Measurements from ENCODE around the gene BLVRB.
A peak's percentile ranks its signal among the peaks of the same experiment; 100 is the strongest.
"Not testable (repeated sequence)": the region's sequence is repeated elsewhere in the genome, so short reads cannot be mapped to it uniquely, and the experiment has no call there.

BLVRB gene

DNA sequence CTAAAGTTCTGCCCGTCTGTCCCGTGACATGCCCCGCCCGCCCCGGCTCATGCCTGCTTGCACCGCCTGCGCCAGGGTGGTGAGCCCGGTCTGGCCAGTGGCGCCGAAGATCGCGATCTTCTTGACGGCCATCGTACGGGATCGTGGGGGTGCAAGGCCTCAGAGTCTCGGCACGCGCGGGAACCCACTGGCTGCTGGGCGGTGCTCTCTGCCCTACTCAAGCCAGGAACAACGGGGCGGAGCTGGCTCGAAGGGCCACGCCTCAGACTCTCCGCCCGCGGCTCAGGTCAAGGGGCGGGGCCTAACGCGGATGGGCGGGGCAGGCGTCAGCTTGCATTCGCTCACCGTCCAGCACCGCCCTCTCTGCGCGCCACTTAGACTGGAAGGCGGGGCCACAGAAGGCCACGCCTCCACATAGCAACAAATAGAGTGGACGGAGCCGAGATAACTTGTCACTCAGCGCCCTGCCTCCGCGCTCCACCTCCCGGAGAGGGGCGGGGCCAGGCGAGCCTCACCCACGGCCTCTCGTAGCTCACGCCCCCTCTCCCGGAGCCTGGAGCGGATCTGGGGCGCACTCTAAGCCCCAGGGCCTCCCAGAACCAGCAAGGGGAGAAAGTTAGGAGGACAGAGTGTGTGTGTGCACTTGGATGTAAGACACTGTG lies at the start of gene BLVRB:
Gene BLVRB (minus strand): TSS at position 189 of the 662 bp plus-strand sequence. CDS start 57 bp downstream, at position 132.
- peak; percentile 99 for DNase-seq

DNA sequence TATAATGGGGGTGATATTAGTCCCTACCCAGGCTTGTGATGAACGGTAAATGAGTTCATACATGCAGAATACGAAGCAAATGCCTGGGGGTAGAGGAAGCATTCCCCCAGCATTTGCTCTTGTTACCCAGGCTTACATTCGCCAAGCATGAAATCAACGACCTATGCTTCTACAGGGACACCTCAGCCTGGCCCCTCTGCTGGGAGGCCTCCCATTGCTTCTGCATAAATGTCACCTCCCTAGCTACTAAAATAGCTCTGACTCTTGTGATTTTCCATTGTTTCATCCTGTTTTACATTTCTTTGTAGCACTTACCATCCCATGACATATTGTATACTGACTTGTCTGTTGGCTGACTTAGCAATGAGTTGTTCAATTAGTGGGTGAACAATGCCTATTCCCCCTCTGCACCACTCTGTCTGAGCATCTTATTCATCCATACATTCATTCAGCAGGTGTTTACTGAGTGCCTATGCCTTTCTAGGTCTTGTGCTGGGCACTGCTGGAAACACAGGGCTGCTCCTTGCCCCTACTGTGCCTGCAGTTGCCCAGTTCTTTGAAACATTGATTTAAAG lies 48.3 kb upstream of the BLVRB start:
- no peak for DNase-seq

DNA sequence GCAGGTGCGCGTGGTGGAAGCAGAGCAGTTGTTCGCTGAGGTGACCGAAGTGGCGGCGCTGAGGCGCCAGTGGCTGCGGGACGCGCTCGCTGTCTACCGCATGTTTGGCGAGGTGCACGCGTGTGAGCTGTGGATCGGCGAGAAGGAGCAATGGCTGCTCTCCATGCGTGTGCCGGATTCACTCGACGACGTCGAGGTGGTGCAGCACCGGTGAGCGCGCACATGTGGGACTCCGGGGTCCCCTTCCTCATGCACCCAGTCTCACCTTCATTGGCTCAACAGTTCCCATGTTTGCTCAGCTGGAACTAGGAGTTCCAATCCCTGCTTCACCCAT lies 47.8 kb upstream of the BLVRB start:
- no peak for DNase-seq

DNA sequence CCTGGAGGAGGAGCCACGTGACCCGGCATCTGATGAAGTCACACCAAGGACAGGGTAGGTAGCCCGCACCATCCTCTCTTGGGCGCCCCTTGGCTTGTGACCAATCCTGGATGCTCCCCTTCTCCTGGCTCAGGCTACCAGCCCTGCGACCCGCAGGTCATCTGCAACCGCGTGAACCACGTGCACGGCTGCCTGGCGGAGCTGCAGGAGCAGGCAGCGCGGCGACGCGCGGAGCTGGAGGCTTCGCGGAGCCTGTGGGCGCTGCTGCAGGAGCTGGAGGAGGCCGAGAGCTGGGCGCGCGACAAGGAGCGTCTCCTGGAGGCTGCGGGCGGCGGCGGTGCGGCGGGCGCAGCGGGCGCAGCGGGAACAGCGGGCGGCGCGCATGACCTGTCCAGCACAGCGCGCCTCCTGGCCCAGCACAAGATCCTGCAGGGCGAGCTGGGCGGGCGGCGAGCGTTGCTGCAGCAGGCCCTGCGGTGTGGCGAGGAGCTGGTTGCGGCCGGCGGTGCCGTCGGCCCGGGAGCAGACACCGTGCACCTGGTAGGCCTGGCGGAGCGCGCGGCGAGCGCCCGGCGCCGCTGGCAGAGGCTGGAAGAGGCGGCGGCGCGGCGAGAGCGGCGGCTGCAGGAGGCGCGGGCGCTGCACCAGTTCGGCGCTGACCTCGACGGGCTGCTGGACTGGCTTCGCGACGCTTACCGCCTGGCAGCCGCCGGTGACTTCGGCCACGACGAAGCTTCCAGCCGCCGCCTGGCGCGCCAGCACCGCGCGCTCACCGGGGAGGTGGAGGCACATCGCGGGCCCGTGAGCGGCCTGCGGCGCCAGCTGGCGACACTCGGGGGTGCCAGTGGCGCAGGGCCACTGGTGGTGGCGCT lies 47.2 kb upstream of the BLVRB start:
- no peak for DNase-seq

DNA sequence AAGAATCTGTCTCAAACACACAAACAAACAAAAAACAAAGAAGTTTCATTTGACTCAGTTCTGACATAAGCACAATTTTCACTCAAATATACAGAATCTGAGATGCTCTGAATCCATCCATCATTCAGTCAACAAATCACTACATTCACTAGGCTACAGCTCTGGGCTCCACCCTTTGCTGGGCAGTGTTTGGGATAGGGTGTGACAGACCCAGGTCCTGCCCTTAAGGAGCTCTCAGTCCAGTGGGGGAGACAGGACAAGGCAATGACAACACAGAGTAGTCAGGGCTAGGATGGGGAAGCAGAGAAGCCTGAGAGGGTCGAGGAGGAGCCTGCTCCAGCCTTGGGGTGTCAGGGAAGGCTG lies 46.5 kb upstream of the BLVRB start:
- DNase-seq, result no peak

DNA sequence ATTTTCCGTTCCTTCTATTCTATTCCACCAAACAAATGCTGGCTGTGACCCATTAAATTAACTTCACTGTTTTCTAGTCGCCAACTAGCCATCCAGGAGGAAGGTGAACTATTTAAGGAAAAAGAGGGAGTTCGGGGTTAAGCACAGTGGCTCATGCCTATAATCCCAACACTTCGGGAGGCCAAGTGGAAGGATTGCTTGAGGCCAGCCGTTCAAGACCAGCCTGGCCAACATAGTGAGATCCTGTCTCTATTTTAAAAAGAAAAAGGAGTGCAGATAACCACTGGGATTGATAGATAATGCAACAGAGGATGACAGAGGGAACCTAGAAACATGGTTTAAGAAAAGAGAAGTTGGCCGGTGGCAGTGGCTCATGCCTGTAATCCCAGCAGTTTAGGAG lies 45.9 kb upstream of the BLVRB start:
- no peak for DNase-seq

DNA sequence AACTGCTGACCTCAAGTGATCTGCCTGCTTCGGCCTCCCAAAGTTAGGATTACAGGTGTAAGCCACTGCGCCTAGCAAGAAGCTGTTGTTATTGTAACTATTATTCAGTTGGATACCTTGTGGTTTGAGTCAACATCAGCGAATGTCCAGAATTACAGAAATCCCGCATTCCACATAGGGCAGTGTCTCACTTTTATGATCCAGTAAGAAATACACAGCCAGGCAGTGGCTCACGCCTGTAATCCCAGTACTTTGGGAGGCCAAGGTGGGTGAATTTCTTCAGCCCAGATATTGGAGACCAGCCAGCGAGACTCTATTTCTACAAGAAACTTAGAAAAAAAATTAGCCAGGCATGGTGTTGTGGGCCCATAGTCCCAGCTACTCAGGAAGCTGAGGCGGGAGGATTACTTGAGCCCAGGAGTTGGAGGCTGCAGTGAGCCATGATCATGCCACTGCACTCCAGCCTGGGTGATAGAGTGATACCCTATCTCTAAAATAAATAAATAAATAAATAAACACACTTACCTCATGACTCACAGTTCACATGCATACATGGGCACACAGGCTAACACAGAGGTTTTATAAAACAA lies 45.1 kb upstream of the BLVRB start:
- DNase-seq, result no peak

DNA sequence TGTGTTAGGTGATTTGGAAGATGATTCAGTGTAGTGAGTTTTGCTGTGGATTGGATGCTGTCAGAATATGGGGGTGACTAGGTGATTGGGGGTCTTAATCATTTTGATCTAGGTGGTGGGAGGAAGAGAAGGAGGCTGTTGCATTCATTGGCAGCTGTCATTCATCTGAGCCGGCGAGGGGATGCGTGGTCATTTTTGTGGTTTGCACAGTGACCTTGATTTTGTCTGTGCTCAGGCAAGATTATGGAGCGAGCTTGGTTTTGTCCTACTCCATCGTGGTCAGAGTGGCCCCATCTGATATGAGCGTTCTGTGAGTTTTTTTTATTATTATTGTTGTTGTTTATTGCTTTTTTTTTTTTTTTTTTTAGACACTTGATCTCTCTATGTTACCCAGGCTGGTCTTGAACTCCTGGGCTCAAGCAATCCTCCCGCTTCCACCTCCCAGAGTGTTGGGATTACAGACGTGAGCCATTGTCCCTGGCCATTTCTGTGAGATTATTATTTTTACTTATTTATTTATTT lies 43.3 kb upstream of the BLVRB start:
- DNase-seq, result no peak

DNA sequence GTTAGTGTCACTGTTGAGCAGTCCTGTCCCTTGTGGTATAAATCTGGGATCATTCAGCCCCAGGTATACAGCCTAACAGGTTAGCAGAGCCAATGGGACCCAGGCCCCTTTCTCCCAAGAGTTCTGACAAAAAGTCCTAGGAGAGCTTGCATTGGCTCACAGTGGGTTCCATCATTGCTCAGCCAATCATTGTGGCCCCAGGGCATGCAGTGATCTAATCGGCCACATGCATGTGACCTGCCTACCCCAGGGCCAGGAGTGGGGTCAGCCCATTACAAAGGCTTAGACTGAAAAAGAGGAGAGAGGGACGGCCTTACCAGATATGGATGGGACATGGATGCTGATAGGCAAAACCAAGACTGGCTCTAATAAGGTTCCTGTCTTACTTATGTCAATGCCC lies 42.3 kb upstream of the BLVRB start:
- DNase-seq, result no peak

DNA sequence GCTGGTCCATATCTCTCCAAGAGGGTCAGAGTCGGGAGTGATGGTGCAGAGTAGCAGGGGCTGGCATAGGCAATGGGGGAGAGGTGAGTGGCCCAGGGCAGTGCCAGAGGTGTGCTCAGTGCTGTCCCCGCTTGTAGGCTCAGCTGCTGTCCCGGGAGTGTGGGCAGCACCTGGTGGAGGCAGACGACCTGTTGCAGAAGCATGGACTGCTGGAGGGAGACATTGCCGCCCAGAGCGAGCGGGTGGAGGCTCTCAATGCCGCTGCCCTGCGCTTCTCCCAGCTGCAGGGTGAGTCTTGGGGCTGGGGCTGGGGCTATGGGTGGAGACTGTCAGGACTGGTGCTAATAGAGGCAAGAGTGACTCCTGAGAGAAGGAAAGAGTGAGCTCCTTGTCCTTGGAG lies 40.6 kb upstream of the BLVRB start:
- no peak for DNase-seq

DNA sequence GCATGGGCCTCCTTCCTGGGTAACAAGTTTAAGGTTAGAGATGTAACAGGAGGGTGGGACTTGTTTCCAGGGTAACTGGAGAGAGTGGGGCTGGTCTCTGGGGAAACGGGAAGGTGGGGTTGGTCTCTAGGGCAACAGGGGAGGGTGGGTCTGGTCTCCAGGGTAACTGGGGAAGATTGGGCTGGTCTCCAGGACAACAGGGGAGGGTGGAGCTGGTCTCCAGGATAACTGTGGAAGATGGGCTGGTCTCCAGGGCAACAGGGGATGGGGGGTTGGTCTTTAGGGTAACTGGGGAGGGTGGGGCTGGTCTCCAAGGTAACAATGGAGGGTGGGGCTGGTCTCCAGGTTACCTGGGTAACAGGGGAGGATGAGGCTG lies 37.8 kb upstream of the BLVRB start:
- no peak for DNase-seq

DNA sequence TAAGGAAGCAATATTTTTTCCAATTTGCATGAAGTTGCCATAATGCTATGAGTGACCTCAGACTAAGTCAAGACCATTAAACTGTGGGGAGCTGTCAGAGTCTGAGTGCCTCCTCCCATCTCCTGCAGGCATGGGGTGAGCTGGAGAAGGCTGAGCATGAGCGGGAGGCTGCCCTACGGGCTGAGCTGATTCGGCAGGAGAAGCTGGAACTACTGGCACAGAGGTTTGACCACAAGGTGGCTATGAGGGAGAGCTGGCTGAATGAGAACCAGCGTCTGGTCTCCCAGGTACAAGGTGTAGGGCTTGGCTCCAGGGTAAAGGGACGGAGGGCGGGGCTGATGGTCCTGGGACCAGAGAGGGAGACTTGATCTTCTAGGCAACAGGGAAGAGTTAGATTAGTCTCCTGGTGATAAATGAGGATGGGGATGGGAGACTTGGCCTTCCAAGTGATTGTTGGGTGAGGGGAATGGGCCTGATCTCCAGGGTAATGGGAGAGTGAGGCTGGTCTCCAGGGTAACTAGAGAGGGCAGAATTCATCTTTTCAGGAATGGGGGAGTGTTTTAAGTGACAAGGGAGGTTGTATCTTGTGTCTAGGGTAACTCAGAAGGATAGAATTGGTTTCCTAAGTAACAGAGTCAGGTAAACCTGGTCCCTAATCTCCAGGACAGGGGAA lies 37.2 kb upstream of the BLVRB start:
- no peak for DNase-seq

DNA sequence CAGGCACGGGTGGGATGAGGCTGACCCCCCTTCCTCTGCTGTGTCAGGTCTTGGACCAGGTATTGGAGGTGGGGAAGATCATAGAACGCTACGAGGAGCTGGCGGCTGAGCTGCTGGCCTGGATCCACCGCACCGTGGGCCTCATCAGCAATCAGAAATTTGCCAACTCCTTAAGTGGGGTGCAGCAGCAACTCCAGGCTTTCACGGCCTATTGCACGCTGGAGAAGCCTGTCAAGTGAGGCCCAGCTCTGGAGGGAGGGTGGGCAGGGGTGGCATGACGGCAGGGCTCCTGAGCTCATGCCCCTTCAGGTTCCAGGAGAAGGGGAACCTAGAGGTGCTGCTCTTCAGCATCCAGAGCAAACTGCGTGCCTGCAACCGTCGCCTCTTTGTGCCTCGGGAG lies 36.5 kb upstream of the BLVRB start:
- DNase-seq, result no peak

DNA sequence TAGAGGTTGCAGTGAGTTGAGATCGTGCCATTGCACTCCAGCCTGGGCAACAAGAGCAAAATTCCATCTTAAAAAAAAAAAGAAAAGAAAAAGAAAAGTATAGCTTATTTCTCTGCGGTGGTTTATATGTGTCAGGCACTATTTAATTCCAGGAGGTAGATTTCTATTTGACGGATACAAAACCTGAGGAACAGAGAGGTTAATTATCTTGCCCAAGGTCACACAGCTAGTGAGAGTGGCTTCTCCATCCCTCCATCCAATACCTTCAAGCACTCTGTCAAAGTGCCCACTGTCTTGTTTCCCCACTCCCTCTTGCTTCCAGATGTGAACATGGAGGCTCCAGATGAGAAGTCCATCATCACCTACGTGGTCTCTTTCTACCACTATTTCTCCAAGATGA lies 36.1 kb upstream of the BLVRB start:
- no peak for DNase-seq

DNA sequence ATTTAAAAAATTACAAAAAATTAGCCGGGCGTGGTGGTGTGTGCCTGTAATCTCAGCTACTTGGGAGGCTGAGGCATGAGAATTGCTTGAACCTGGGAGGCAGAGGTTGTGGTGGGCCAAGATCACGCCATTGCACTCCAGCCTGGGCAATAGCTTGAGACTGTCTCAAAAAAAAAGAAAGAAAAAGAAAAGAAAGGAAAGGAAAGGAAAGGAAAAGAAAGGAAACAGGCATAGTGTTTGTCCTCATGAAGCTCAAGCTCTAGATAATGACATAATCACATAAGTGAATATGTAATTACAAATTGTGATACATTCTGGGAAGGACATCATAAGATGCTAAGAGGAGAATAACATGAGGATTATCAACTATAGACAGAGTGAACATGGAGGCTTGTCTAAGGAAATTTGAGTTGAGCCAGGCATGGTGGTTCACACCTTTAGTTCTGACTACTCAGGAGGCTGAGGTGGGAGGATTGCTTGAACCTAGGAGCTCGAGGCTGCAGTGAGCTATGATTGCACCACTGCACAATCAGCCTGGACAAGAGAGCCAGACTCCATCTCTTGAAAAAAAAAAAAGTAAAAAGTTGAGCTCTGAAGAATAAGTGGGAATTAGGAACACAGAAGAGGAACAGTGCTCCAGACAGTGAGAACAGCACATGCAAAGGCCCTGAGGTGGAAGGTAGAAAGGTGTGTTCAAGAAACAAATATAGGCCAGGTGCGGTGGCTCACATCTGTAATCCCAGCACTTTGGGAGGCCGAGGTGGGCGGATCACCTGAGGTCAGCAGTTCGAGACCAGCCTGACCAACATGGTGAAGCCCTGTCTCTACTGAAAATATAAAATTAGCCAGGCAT lies 35.4 kb upstream of the BLVRB start:
- not testable (repeated sequence) for DNase-seq

DNA sequence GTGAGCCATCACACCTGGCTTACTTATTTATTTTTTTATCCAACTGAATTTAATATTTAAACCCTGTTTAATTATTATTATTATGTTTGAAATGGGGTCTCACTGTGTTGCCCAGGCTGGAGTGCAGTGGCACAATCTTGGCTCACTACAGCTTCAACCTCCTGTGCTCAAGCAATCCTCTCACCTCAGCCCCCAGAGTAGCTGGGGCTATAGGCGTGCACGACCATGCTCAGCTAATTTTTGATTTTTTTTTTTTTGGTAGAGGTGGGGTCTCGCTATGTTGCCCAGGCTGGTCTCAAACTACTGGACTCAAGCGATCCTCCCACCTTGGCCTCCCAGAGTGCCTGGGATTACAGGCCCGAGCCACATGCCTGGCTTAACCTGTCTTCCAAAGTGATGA lies 33.8 kb upstream of the BLVRB start:
- DNase-seq, result no peak

DNA sequence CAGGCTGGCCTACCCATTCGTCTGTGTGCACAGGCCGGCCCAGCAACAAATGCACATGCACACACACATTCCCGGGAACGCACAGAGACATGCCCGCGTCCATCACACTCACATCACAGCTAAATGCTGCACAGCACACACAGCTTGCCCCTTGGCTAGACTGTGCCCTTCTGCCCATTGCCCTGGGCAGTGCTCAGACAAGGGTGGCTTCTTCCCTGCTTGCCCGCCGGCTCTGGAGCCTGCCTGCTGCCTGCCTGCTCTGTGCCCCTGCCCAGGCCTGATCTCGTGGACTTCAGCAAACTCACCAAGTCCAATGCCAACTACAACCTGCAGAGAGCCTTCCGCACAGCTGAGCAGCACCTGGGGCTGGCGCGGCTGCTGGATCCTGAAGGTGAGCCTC lies 31.7 kb upstream of the BLVRB start:
- DNase-seq, result no peak

DNA sequence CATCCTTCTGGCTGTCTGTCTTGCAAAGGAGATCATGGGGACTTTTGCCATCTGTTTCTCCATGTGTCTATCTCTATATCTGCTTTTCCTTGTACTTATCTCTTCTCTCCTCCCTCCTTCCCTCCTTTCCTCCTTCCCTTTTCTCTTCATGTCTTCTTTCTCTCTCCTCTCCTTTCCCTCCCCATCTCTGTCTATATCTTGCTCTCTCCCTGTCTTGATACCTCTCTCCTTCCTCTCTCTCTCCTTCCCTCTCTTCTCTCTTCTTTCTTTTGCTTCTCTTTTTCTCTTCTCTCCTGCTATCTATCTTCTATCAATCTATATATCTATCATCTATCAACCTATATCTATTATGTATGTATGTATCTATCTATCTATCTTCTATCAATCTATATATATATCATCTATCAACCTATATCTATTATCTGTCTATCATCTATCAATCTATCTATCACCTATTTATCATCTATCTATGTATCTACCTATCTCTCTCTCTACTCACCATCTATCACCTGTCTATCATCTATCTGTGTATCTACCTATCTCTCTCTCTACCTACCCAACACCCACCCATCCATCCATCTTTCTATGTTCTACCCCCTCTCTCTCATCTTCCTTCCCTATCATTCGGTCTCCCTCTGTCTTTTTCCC lies 28.8 kb upstream of the BLVRB start:
- no peak for DNase-seq

DNA sequence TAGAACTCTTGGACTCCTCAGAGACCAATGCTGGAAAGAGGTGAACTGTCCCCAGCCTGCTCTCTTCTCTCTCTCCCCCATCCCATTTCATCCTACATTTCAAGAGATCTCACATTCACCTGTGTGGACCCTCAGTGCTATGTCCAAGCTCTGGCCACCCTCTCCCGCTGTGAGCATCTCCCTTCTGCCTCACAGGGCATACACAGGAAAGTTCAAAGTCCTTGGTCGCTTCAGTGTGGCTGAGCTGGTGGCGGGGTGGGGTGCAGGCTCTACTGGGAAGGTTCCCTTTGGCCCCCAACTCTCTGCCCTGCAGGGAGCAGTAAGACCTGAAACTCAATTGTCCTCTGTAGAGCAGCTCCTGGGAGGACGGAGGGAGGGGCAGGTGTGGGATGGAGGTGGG lies 28.2 kb upstream of the BLVRB start:
- no peak for DNase-seq

DNA sequence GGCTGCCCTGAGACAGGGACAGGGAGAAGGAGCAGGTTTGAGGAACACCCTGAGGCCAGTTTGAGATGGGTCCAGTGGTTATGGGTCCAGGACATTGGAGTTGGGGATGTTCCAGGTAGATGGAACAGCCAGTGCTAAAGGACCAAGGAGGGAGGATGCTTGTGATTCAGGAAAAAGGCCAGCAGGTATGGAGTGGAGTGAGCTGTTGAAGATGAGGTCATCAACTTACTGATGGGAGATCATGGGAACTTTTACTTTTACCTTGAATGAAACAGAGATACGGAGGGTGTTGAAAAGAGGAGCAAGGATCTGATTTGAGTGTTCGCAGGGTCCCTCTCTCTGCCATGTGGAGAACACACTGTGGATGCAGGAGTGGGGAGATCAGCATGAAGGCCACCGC lies 26.7 kb upstream of the BLVRB start:
- no peak for DNase-seq

DNA sequence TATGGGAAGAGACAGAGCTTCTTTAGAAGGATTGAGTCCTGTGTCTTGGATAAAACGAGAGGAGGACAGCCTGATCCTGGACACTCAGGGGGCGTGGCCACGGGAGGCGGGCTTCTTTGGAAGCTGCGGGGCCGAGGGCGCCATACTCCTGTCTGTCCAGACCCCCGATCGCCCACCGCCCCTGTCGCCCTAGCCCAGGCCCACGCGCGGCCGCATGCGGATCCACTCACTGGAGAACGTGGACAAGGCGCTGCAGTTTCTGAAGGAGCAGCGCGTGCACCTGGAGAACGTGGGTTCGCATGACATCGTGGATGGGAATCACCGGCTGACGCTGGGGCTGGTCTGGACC lies 24.3 kb upstream of the BLVRB start:
- no peak for DNase-seq

DNA sequence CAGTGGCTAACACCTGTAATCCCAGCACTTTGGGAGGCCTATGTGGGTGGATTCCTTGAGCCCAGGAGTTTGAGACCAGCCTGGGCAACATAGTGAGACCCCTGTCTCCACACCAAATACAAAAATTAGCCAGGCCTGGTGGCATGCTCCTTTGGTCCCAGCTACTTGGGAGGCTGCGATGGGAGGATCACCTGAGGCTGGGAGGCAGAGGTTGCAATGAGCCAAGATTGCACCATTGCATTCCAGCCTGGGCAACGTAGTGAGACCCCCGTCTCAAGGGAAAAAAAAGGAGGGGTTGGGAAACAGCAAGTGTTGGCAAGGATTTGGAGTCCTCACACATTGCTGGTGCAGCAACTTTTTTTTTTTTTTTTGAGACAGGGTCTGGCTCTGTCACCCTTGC lies 20.5 kb upstream of the BLVRB start:
- DNase-seq, result no peak

Data from right hindlimb (tissue), 1 donor.